Keratinocyte (primary cell): ENCODE results near the gene NDRG2. TPM values are rescaled to one million over a fixed set of nuclear protein-coding genes. Genes with fewer than 3 reads are reported as not detected.

Source experiments
- DNase-seq: peaks from one replicate; pipeline ENCODE4 v3.0.0-alpha.2; 2011; ENCODE audit warnings: low read depth, missing footprints, low spot score
- FAIRE-seq: peaks from 2 replicates; lab custom pipeline; 2011; peaks lifted over from hg19 to GRCh38; lab: Jason Lieb, UNC
- H2AFZ ChIP-seq: 2 replicates; pipeline ENCODE4 v1.6.0; 2012; ENCODE audit warnings: low read length, control low read depth, inconsistent platforms; ENCODE audit not compliant: control insufficient read depth
- H3K27ac ChIP-seq: 2 replicates; pipeline ENCODE4 v1.5.1; 2011; ENCODE audit warnings: low read length; ENCODE audit not compliant: control insufficient read depth, insufficient read depth
- H3K27me3 ChIP-seq: 3 replicates; pipeline ENCODE4 v1.6.0; 2011; ENCODE audit warnings: low read length; ENCODE audit not compliant: control insufficient read depth, insufficient read depth; ENCODE audit errors: extremely low read depth
- H3K36me3 ChIP-seq, 2 experiments: 2 replicates in 1 of 2; 3 replicates in 1 of 2; pipeline ENCODE4 v1.5.1; 2011; ENCODE audit warnings: low read length in 2 of 2, mild to moderate bottlenecking in 1 of 2; ENCODE audit not compliant: control insufficient read depth in 2 of 2, insufficient read depth in 2 of 2; ENCODE audit errors: extremely low read depth in 1 of 2
- H3K4me1 ChIP-seq: 3 replicates; pipeline ENCODE4 v1.5.1; 2011; ENCODE audit warnings: low read length; ENCODE audit not compliant: control insufficient read depth, insufficient read depth; ENCODE audit errors: extremely low read depth
- H3K4me2 ChIP-seq: 3 replicates; pipeline ENCODE4 v1.6.0; 2011; ENCODE audit warnings: low read depth, low read length; ENCODE audit not compliant: control insufficient read depth, insufficient read depth; ENCODE audit errors: extremely low read depth
- H3K4me3 ChIP-seq, 3 experiments: fragments of 200-600 bp in 1 of 3; sonication (generic) in 1 of 3; 2 replicates in 2 of 3; 3 replicates in 1 of 3; pipeline ENCODE4 v1.5.1; 2011 to 2016; ENCODE audit warnings: low read length in 3 of 3, mild to moderate bottlenecking in 3 of 3, control low read depth in 2 of 3, inconsistent platforms in 1 of 3, low read depth in 1 of 3, mixed read lengths in 1 of 3, mixed run types in 1 of 3, moderate library complexity in 1 of 3; ENCODE audit not compliant: control insufficient read depth in 2 of 3, insufficient read depth in 2 of 3; ENCODE audit errors: extremely low read depth in 1 of 3
- H3K79me2 ChIP-seq: 2 replicates; pipeline ENCODE4 v1.6.0; 2012; ENCODE audit warnings: low read length; ENCODE audit not compliant: control insufficient read depth, insufficient read depth
- H3K9ac ChIP-seq: 3 replicates; pipeline ENCODE4 v1.6.0; 2011; ENCODE audit warnings: low read length; ENCODE audit not compliant: control insufficient read depth, insufficient read depth; ENCODE audit errors: extremely low read depth
- H3K9me1 ChIP-seq: 3 replicates; pipeline ENCODE4 v1.6.0; 2011; ENCODE audit warnings: low read length; ENCODE audit not compliant: control insufficient read depth, insufficient read depth; ENCODE audit errors: extremely low read depth
- H3K9me3 ChIP-seq: 2 replicates; pipeline ENCODE4 v1.5.1; 2012; ENCODE audit warnings: low read depth, low read length; ENCODE audit not compliant: control insufficient read depth
- H4K20me1 ChIP-seq: 3 replicates; pipeline ENCODE4 v1.6.0; 2011; ENCODE audit warnings: low read length; ENCODE audit not compliant: control insufficient read depth, insufficient read depth; ENCODE audit errors: extremely low read depth
- CTCF ChIP-seq, 3 experiments: IDR thresholded peaks in 1 of 3; conservative IDR thresholded peaks in 1 of 3; optimal IDR thresholded peaks in 1 of 3; 2 replicates in 2 of 3; 3 replicates in 1 of 3; pipeline versions ENCODE3 to v1.5.1; 2011; ENCODE audit warnings: low read length in 3 of 3, mild to moderate bottlenecking in 3 of 3, moderate library complexity in 2 of 3, control low read depth in 1 of 3, inconsistent platforms in 1 of 3; ENCODE audit not compliant: insufficient read depth in 2 of 3; ENCODE audit errors: extremely low read depth in 1 of 3
- EZH2 ChIP-seq: IDR thresholded peaks from one replicate; pipeline ENCODE4 v1.6.1; 2012; ENCODE audit warnings: inconsistent platforms, mild to moderate bottlenecking, low read length, moderate library complexity
- dilution Hi-C: fragments of 300-500 bp; cut with MboI; formaldehyde crosslinking; loops from one replicate; pipeline ENCODE4 v1.7.0; 2020; ENCODE audit warnings: low sequenced_read_pairs; ENCODE audit not compliant: extremely low pct_ligation_motif_present
- polyA plus RNA-seq, 5 experiments: library from polyadenylated mRNA; depleted of rRNA in 3 of 5; stranded (reverse) in 3 of 5; stranded (forward) in 1 of 5; unstranded in 1 of 5; fragments of >200 nt; gene quantifications; 1 replicate in 1 of 5; 2 replicates in 3 of 5; 3 replicates in 1 of 5; pipeline versions ENCODE4 v1.2.1 to v1.2.3, GENCODE V29; 2011 to 2012; ENCODE audit warnings: missing spikeins in 2 of 5, low read depth in 1 of 5, low replicate concordance in 1 of 5

The NDRG2 gene
- polyA plus RNA-seq, 1 donor (not counting 4 experiments of a cell fraction or from before 2014, with no cell fraction given) = 11.1 TPM

- Histone ChIP-seq H2AFZ (no peak overlapping the region), H3K27me3 (peaks cover 3% of the 10 kb centered on the region), H3K36me3 (no peaks in the 10 kb centered on the region), H3K27ac (no peak overlapping the region), H3K9me3 (no peaks in the 10 kb centered on the region), H3K4me1 (peaks cover 5% of the 10 kb centered on the region), H4K20me1 (no peaks in the 10 kb centered on the region), H3K9me1 (no peaks in the 10 kb centered on the region), H3K79me2 (no peaks in the 10 kb centered on the region), H3K9ac (no peak overlapping the region), H3K4me3 (no peak overlapping the region), H3K4me2 (no peak overlapping the region)
- TF ChIP-seq EZH2 = no peak
- TF ChIP-seq CTCF (optimal IDR thresholded peaks at IDR 0.05 in 1 of 3, IDR thresholded peaks at IDR 0.05 in 1 of 3, conservative IDR thresholded peaks at IDR 0.05 in 1 of 3; ENCODE audit: extremely low read depth in 1 of 3, insufficient read depth in 2 of 3, low read length in 3 of 3) = no peak
- no peak for DNase-seq
- no peak for FAIRE-seq
- dilution Hi-C loops = no loop called here
Observed at GRCh38 chr14:21063479-21063878, 38.6 kb upstream of the NDRG2 start.

GRCh38 chr14:21061347-21061668, 36.4 kb upstream of the NDRG2 start:
- H3K27me3 ChIP-seq = no peaks in the 10 kb centered on the region
- H2AFZ ChIP-seq = no peak overlapping the region
- H3K79me2 ChIP-seq = no peaks in the 10 kb centered on the region
- FAIRE-seq (no peak), DNase-seq (no peak)
- H4K20me1 ChIP-seq = no peaks in the 10 kb centered on the region
- H3K36me3 ChIP-seq = no peaks in the 10 kb centered on the region
- no peak overlapping the region for H3K4me3 ChIP-seq
- no peak overlapping the region for H3K27ac ChIP-seq
- H3K9me3 ChIP-seq = no peaks in the 10 kb centered on the region
- H3K4me1 ChIP-seq = peaks cover 5% of the 10 kb centered on the region
- dilution Hi-C loops = no loop called here
- H3K9ac ChIP-seq = no peak overlapping the region
- TF ChIP-seq CTCF (optimal IDR thresholded peaks at IDR 0.05 in 1 of 3, IDR thresholded peaks at IDR 0.05 in 1 of 3, conservative IDR thresholded peaks at IDR 0.05 in 1 of 3; ENCODE audit: extremely low read depth in 1 of 3, insufficient read depth in 2 of 3, low read length in 3 of 3) = no peak
- TF ChIP-seq EZH2 = no peak
- H3K4me2 ChIP-seq = no peak overlapping the region
- H3K9me1 ChIP-seq = no peaks in the 10 kb centered on the region
